ENCODE data around the gene SLC45A2.
"Not testable (repeated sequence)": the region's sequence is repeated elsewhere in the genome, so short reads cannot be mapped to it uniquely, and the experiment has no call there.

GRCh38 chr5:33914844-33915243 is 69.6 kb downstream of the SLC45A2 start:
- TF ChIP-seq, protein P1, sequence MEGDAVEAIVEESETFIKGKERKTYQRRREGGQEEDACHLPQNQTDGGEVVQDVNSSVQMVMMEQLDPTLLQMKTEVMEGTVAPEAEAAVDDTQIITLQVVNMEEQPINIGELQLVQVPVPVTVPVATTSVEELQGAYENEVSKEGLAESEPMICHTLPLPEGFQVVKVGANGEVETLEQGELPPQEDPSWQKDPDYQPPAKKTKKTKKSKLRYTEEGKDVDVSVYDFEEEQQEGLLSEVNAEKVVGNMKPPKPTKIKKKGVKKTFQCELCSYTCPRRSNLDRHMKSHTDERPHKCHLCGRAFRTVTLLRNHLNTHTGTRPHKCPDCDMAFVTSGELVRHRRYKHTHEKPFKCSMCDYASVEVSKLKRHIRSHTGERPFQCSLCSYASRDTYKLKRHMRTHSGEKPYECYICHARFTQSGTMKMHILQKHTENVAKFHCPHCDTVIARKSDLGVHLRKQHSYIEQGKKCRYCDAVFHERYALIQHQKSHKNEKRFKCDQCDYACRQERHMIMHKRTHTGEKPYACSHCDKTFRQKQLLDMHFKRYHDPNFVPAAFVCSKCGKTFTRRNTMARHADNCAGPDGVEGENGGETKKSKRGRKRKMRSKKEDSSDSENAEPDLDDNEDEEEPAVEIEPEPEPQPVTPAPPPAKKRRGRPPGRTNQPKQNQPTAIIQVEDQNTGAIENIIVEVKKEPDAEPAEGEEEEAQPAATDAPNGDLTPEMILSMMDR (IDR thresholded peaks at IDR 0.05) = not testable (repeated sequence)
- TF ChIP-seq ZFX (IDR thresholded peaks at IDR 0.05; ENCODE audit: borderline replicate concordance) = not testable (repeated sequence)
